NCI-H2196 (cell line): ENCODE data around the gene CAPN14.

Experiments used
- DNase-seq: peaks from one replicate; lab custom pipeline; 2025; ENCODE audit not compliant: unreplicated experiment; lab: John Stamatoyannopoulos, UW

The CAPN14 gene

DNA sequence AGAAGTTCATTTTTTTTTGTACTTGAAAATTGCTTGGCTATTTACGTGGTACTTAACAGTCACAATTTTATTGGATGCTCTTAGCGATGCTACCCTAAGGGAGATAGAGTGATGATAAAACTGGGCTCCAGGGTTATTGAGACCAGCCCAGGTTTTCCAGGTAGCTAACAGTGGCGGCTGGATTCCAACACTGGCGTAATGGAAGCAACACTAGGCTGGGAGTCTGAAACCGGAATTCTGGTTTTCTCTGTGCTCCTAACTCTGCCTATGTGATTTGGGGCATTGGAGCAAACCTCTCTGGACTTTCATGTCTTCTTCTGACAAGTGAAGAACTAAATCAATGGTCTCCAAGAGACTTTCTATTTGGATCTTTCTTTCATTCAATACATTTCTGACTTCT is 69.7 kb downstream of the CAPN14 start:
- DNase-seq, result no peak

DNA sequence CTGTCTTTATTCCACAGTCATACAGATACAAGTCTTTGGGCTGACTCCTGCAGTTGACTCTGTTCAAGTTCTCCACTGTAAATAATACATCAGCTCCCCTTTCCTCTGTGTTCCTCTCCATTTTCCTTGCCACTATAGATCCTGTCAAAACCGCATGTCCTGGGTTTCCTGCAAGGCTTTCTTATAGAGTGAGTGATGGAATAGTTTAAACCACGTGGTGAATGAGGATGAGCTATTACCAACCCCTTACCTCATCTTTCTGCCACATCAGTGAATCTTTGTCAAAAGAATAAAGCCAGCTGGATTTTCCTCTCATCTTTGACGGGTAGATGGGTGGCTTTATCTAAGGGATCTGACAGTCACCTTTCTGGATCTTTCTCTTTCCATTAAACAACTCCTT is 75.2 kb downstream of the CAPN14 start:
- no peak for DNase-seq

GRCh38 chr2:31141443-31142085 is 75.8 kb downstream of the CAPN14 start:
- no peak for DNase-seq

GRCh38 chr2:31140151-31140550 is 77.2 kb downstream of the CAPN14 start:
- no peak for DNase-seq

- no peak for DNase-seq
Observed at GRCh38 chr2:31139671-31140070, 77.6 kb downstream of the CAPN14 start.

DNA sequence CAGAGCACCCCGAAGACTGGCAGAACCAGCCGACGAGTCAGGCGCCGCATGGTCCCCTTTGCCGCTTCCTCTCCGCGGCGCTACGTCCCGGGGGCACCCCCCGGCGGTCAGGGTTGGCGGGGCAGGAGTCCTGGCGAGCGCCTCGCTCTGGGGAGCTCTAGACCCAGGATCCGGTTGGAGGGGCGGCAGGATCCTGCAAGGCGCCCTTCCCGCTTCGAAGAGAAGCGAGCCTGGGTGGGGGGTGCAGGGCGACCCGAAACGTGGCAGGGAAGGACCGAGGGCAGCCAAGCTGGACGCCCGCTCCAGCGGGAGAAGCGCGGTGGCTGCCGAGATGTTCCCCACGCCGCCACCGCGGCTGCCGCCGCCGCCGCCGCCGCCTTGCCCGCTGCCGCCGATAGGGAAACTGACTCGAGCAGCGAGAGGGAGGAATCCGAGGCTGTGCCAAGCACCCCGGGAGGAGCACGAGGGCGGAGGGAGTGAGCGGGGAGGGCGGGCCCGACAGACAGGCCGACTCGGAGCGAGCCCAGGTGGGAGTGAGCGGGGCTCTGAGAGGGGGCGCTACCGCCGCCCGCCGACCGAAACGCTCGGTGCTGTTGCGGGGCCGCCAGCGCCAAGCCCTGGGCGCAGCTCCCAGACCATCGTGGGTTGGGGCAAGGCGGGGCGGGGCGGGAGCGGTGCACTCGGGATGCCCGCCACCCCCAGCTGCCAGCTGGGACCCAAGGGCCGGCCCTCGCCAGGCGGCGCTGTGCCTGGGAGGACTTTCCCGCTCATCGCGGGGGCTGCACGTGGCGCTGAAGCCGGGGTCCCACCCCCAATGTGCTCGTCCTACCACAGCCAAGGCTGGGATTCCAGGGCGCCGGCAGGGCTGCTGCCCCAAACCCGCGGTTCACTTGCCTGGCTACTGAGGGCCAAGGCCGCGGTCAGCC is 79.0 kb downstream of the CAPN14 start, which contains the start of gene GALNT14:
GALNT14 (minus strand) TSS at position 404 of the 926 bp plus-strand sequence; CDS start at position 50, 354 bp downstream.
- no peak for DNase-seq

DNA sequence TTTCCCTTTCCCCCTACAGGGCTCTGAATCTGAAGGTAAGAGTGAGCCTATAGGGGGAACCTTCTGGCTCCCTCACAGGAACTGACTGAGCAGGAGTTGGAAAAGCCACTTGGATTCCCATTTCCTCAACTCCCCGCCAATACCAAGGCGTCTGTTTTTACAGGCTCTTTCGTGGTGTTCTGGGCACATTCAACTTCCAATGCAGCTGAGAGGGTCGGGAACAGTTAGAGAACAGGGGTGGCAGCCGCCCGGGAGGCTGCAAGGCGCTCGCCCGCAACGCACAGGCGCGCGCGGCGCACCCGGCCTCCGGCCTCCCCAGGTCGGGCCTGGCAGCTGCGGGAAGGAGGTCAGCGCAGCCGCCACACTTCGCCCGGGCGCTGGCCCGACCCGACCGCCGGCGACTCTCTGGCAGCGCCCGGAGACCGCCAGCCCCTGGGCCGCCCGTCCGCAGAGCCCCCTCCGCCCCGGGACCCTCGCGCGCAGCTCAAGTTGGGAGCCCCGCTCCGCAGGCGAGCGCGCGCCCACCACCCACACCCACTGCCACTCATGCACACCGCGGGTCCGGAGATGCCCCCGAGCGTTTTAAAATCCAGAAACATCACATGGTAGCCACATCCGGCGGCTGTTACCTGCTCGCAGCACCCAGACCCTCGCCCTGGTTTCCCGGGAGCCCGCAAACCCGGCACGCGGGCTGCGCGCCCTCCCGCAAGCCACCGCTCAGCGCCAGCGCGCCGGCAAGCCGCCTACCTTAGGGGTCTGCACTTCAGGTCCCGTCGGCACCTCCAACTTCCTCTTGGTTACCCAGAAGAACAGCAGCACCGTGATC is 79.9 kb downstream of the CAPN14 start:
- no peak for DNase-seq

GRCh38 chr2:31136732-31137131 is 80.6 kb downstream of the CAPN14 start:
- DNase-seq, result no peak

DNA sequence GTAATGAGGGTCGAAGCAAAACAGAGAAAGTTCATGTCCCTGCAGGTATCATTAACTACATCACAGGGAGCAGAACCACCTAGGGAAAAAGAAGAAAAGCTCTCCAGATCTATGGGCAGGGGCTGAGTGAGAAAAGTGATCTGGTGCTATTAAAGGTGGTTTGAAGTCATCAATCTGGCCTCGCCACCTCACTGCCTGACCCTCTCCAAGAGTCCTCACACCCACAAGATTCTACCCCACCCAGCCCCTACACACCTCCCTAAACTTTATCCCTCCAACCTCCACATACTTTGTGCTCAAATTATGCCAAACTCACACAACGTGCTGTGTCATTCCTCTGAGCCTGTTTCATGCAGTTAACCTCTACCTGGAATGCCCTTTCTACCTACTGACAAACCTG is 81.3 kb downstream of the CAPN14 start:
- DNase-seq, result no peak

DNA sequence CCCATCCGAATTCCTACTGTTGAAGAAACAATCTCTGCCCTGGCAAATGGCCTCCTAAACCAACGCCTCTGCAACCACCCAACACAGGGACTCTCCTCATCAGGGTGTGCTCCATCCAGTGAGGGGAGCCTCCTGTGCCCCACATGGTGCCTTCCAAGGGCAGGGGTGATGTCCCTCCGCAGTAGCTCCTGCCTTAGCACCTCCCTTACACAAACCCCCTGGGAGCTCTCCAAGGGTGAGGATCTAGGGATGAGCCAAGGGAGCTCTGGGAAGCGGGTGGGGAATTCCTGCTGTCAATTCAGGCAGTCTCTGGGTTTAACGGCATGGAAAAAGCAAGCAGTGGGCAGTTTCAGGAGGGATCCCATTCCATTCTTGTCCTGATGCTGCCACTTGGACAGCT is 82.8 kb downstream of the CAPN14 start:
- DNase-seq, result no peak

DNA sequence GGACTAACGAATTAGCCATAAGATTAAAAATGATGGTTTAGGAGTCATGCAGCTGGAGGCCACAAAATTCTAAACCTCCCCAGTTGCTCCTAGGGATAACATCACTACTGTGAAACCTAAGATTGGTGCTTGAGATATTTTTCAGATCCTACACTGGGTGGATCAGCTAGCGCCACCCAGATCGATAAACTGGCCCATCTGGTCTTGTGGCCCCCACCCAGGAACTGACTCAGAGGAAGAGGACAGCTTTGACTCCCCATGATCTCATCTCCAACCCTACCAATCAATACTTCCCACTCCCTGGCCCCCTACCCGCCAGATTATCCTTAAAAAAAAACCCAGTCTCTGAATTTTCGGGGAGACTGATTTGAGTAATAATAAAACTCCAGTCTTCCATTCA is 84.5 kb downstream of the CAPN14 start:
- DNase-seq, result no peak

- no peak for DNase-seq
Observed at GRCh38 chr2:31131871-31132270, 85.4 kb downstream of the CAPN14 start.

DNA sequence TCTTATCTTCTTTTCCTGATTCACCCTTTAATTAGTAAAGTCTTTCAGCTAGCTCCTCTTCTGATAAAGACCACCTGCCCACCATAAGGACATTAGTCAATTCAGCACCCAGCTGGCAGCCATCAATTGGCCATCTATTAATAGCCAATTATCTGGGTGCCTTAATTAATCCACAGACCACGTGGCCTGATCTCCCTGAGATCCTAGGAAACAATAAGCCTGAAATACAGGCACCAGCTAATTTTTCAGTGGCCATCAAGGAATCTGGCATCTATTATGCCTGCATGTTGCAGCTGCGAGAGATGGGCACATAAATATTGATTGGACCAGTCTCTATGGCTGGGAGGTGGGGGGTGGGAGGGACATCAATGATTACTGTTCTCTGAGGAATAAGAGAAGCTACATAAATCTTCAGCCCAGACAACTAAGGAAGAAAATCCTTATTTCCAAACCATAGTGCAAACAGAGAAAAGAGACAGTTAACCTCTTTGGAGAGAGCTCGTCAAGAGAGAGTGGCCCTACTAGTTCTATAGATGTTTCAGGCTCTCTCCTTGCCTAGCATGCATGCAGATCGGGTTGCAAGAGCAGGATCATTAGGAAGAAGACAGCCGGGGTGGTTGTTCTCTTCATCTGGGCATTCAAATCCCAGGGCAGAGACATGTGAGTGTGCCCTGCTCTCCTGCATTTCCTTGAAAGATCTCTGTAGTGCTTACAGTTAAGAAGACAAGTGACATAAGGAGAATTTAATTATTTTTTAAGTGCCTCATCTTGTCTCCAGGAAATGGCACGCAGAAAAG is 87.7 kb downstream of the CAPN14 start:
- DNase-seq, result no peak

GRCh38 chr2:31127931-31128330 is 89.4 kb downstream of the CAPN14 start:
- no peak for DNase-seq

DNA sequence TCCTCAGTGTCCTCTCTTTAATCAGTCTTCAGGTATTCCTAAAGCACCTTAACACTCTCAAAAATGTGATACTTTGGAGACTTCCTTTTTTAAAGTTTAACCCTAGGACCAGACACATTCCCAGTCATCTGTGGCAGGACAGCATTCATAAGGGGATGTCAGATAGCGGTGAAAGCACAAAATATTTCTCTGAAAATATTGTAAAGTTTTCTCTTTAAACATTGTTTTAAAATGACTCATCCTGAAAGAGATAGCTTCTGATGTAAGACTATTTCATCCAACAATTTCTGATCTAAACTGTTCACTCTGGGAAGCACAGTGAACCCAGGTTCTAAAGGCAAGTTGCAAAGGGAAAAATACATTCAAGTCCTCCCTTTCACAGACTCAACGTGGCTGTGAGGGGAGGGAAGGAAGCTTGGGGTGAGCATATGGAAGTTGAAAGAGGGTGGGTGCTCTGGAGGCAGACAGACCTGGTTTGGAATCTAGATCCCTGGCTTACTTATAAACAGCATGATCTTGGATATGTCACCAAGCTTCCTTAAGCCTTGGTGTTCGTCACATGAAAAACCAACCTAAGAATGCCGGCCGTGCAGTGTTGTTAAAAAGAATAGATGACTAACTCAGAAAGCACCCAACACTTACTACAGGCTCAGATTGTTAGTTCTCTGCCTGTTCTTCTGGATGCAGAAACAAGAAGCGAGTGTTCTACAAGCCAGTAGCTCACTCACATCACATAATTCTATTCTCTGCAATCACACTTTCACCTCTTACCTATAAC is 91.2 kb downstream of the CAPN14 start:
- DNase-seq, result no peak

GRCh38 chr2:31124904-31125303 is 92.4 kb downstream of the CAPN14 start:
- DNase-seq, result no peak
